GM18520 (cell line): ENCODE measurements around the gene MAML2.

Experiments
- ATAC-seq: cut with Tn5 transposase; IDR thresholded peaks from one replicate; pipeline ENCODE4 v1.9.1; 2021; ENCODE audit not compliant: unreplicated experiment

The MAML2 gene

GRCh38 chr11:96161307-96162089 lies 181.5 kb downstream of the MAML2 start:
- ATAC-seq = no peak

GRCh38 chr11:96160732-96161306 lies 182.2 kb downstream of the MAML2 start:
- no peak for ATAC-seq

DNA sequence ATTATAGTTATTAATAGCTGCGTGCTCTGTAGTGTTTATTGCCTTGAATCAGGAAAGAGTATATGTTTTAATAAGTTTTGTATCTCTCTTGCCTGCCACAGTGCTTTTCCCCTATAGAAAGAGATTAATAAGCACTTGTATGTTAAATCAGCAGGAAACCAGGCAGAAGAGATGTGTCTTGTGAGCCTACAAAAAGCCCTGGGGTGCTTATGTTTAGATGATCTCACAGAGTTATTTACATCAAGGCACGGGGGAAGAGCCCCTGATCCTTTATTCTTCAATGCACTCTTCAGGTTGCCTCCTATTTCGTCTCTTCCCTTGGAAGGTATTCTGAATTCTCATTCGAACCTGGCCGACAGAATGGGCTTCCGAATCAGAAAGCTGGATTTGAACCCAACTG lies 183.0 kb downstream of the MAML2 start:
- ATAC-seq = no peak

GRCh38 chr11:96158126-96158525 lies 184.9 kb downstream of the MAML2 start:
- ATAC-seq = no peak

- ATAC-seq = no peak
Measured at GRCh38 chr11:96157517-96157873, 185.5 kb downstream of the MAML2 start.

GRCh38 chr11:96156379-96156722 lies 186.6 kb downstream of the MAML2 start:
- no peak for ATAC-seq

GRCh38 chr11:96155627-96156378 lies 187.2 kb downstream of the MAML2 start:
- peak; percentile 40 for ATAC-seq

DNA sequence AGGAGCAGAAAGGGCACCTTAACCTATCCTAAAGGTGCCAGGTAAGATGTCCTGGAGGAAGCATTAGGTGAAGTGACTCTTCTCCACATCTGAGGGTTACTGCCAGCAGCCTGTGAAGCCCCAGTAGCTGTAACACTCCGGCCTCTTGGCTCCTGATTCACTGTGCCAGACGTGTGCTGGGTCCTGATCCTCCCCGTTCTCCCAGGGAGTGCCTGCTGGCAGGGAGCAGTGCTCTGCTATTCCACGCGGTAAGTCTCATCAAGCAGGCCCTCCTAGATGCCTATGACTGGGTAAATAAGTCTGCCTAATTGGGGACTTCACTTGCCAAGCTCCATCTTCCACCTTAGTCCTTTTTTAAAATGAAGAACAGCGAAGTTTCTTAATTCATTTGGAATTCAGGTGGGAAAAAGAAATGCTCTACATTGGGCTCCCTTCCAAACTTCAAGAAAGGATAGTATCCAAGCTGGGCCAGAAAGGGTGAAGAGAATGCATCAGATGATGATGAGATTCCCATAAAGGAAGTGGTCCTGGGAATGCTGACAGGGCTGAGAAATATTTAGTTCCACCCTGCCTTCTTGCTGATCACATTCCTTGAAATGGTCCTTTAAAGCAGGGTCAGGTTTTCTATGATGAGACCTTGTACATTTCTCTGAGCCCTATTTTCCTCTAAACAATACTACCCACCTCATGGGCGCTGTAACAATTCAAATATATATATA lies 188.0 kb downstream of the MAML2 start:
- ATAC-seq = no peak

GRCh38 chr11:96152623-96153022 lies 190.4 kb downstream of the MAML2 start:
- ATAC-seq = no peak

DNA sequence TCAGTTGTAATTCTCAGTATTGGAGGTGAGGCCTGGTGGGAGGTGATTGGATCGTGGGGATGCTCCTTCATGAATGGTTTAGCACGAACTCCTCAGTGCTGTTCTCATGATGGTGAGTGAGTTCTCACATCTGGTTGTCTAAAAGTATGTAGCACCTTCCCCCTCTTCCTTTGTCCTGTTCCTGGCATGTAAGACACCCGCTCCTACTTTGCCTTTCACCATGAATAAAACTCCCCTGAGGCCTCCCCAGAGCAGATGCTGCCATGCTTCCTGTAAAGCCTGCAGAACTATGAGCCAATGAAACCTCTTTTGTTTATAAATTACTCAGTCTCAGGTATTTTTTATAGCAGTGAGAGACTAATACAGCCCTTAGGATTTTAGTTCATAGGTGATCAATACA lies 191.5 kb downstream of the MAML2 start:
- ATAC-seq = no peak

DNA sequence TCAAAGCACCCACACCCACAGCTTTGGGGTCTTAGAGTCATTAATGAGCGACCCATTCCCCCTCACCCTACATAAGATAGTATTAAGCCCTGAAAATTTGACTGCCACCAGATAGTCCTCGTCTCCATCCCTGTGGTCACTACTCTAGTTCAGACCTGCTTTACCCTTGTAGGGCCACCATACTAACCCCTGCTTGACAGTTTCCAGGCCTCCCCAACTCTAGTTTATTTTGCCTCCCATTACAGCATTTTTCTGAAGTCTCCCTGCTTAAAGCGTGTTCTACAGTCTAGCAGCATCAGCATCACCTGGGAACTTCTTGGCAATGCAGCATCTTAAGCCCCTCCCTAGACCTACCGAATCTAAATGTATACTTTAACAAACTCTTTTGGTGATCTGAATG lies 192.4 kb downstream of the MAML2 start:
- ATAC-seq = no peak

- no peak for ATAC-seq
Measured at GRCh38 chr11:96149743-96150555, 193.0 kb downstream of the MAML2 start.

GRCh38 chr11:96147906-96148486 lies 195.0 kb downstream of the MAML2 start:
- ATAC-seq = no peak

- ATAC-seq = no peak
Measured at GRCh38 chr11:96147186-96147585, 195.8 kb downstream of the MAML2 start.

DNA sequence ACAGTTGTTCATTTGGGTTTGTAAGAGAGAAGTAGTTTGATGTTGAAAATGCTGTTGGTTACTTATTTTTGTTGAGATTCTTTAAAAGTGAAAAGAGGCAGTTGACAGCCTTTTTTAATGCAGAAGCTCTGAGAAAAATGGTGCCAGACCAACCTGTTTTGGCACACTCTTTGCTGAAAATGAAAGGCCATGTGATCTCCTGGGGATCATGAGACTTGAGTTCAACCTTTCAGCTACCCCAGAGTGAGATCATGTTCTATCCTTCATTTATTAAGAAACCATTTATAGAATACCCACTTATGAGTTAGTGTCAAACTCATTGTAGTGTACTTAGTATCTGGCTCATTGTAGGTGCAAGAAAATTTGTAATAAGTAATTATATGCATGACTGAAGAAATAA lies 196.2 kb downstream of the MAML2 start:
- ATAC-seq = no peak

DNA sequence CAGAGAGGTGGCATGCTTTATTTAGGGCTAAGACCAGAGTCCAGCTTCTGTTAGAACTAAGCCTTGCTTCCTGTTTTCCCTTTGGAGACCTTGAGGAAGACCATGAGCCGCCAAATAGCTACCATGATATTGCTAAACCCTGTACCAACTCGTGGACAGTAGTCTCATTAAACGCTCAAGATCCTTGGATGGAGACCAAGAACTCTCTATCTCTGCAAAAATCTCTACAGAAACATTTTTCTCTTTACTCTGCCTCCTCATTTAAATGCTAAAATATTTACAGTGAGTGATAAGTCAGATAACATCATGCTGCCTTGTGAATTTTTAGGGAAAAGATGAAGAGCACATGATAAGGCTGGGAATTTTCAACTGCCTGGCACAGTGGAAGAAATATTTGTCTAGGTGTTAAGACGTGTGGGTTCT lies 197.8 kb downstream of the MAML2 start:
- ATAC-seq = no peak

DNA sequence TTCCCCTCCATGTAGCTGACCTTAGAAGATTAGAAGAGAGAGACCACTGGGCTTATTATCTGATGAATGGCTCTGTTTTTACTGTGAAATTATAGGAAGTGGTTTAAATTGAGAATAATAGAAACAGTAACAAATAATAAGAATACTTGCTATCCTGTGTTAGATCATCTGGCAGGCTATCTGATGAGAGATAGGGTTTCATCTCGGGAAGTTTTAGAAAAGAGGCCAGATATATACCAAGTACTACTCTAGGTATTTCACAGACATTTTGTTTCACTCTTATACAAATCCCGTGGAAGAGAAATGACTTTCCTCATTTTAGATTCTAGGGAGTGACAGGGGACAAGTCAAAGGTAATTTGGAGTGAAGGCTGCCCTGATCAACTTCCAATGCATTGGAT lies 198.4 kb downstream of the MAML2 start:
- ATAC-seq = no peak

GRCh38 chr11:96143041-96143521 lies 199.9 kb downstream of the MAML2 start:
- no peak for ATAC-seq

DNA sequence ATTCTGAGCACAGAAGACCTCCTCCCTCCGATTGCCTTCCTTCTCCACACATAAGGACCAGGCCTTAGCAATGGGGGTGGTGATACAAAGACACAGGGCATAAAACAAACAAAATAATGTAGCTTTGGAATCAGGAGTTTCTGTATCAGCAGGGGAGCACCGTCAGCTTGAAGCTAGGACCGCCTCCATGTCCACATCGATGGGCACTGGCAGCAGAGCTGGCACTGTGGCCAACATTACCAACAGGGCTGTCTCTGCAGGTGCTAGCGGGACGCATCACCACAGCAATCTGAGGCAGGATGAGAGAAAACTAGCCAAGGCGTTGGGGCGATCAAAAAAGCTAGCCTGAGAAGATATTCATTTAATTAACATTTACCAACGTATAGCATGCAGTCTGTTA lies 201.4 kb downstream of the MAML2 start:
- ATAC-seq = no peak

DNA sequence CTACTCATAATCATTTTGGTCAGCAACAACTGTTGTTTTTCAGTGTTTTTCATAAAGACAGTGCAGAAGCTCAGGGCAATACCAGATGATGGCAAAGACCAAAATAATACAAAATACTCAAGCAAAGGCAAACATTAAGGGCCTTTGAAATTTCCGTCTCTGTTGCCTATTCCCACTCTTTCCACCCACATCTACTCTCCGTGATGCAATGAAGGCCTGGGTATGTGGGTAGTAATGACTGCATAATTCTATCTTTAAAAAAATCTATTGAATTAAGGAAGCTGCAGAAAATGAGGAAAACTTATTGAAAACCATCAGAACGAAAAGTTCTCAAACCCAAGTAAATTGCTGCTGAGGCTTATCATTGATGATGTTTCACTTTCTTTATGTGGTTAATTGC lies 203.3 kb downstream of the MAML2 start:
- no peak for ATAC-seq
